HepG2 (cell line): Measurements from ENCODE around the gene RNF114. TPM values are rescaled to one million over a fixed set of nuclear protein-coding genes. Genes with fewer than 3 reads are reported as not detected.

Experiments used
- ATAC-seq: fragments of 200-7000 bp; cut with Tn5 transposase; 3 replicates; pipeline ENCODE4 v1.9.1; 2020; ENCODE audit warnings: mild to moderate bottlenecking, moderate library complexity
- BruUV-seq: library from RNA; stranded (reverse); fragments of 400-500 nt; replicated peaks from 2 replicates; lab custom pipeline; 2021; lab: Mats Ljungman, UMichigan
- CTCF ChIA-PET: fragments of 300-600 bp; formaldehyde crosslinking; extraction: SDS; loops from one replicate; lab custom pipeline; 2021; ENCODE audit warnings: low total read pairs, inconsistent platforms, low intra/inter-chr PET ratio; lab: Yijun Ruan, JAX
- POLR2A ChIA-PET: fragments of 350-600 bp; sonication (Branson Sonifier 250); formaldehyde crosslinking; loops from one replicate; lab custom pipeline; 2020; ENCODE audit warnings: antibody characterized with exemption, inconsistent platforms; lab: Yijun Ruan, JAX
- DNase-seq: peaks from one replicate; pipeline ENCODE4 v3.0.0-alpha.2; 2015; ENCODE audit warnings: low spot score
- FAIRE-seq: peaks from 3 replicates; lab custom pipeline; 2011; peaks lifted over from hg19 to GRCh38; lab: Jason Lieb, UNC
- H2AFZ ChIP-seq: one replicate; pipeline ENCODE4 v1.6.1; 2011; ENCODE audit warnings: low read length, inconsistent platforms
- H3K27ac ChIP-seq: fragments of 300-600 bp; 3 replicates; pipeline ENCODE4 v1.8.0; 2011; ENCODE audit warnings: mixed run types, mild to moderate bottlenecking, mixed read lengths, low read length, inconsistent platforms; ENCODE audit not compliant: insufficient read depth; ENCODE audit errors: extremely low read length
- H3K27me3 ChIP-seq, 2 experiments: fragments of 200-600 bp in 1 of 2; 2 replicates in 1 of 2; 3 replicates in 1 of 2; pipeline versions ENCODE4 v1.6.0 to v1.8.0; 2011; ENCODE audit warnings: low read length in 2 of 2, mild to moderate bottlenecking in 2 of 2, moderate library complexity in 2 of 2, inconsistent platforms in 1 of 2; ENCODE audit not compliant: insufficient read depth in 2 of 2, control insufficient read depth in 1 of 2
- H3K36me3 ChIP-seq, 2 experiments: fragments of 200-600 bp in 1 of 2; replicated peaks in 1 of 2; 2 replicates in 1 of 2; 3 replicates in 1 of 2; pipeline versions ENCODE4 v1.5.1 to v1.8.0; 2011; ENCODE audit warnings: low read length in 2 of 2, inconsistent platforms in 1 of 2; ENCODE audit not compliant: insufficient read depth in 2 of 2, control insufficient read depth in 1 of 2
- H3K4me1 ChIP-seq: 2 replicates; pipeline ENCODE4 v1.5.1; 2012; ENCODE audit warnings: low read length, inconsistent platforms; ENCODE audit not compliant: insufficient read depth
- H3K4me2 ChIP-seq: 2 replicates; pipeline ENCODE4 v1.6.0; 2011; ENCODE audit warnings: low read depth, low read length, inconsistent platforms
- H3K4me3 ChIP-seq, 3 experiments: fragments of 200-600 bp in 1 of 3; sonication (generic), shearing (Covaris generic) in 1 of 3; replicated peaks in 1 of 3; 2 replicates each; pipeline ENCODE4 v1.5.1; 2011 to 2016; ENCODE audit warnings: low read length in 3 of 3, inconsistent platforms in 2 of 3, low read depth in 2 of 3, mild to moderate bottlenecking in 2 of 3, control low read depth in 1 of 3, mixed read lengths in 1 of 3; ENCODE audit not compliant: insufficient read depth in 1 of 3
- H3K79me2 ChIP-seq: one replicate; pipeline ENCODE4 v1.6.1; 2011; ENCODE audit warnings: low read length, inconsistent platforms; ENCODE audit not compliant: insufficient read depth
- H3K9ac ChIP-seq: 2 replicates; pipeline ENCODE4 v1.6.0; 2011; ENCODE audit warnings: mild to moderate bottlenecking, low read depth, low read length, inconsistent platforms; ENCODE audit not compliant: insufficient read depth
- H3K9me3 ChIP-seq: 2 replicates; pipeline ENCODE4 v1.5.1; 2012; ENCODE audit warnings: mild to moderate bottlenecking, low read length
- H4K20me1 ChIP-seq: 2 replicates; pipeline ENCODE4 v1.6.0; 2011; ENCODE audit warnings: inconsistent platforms, mild to moderate bottlenecking, low read length, moderate library complexity; ENCODE audit not compliant: insufficient read depth
- BATF2 ChIP-seq: sonication (generic); formaldehyde crosslinking; IDR thresholded peaks from 2 replicates; pipeline ENCODE4 v1.8.0; 2022; ENCODE audit warnings: mild to moderate bottlenecking, missing genetic modification reagents, moderate library complexity
- FOXC1 ChIP-seq: sonication (generic); formaldehyde crosslinking; IDR thresholded peaks from 2 replicates; pipeline ENCODE4 v1.8.0; 2022; ENCODE audit warnings: mild to moderate bottlenecking, missing genetic modification reagents, borderline replicate concordance
- HMG20B ChIP-seq: conservative IDR thresholded peaks from 2 replicates; pipeline ENCODE4 v1.6.1; 2016; ENCODE audit warnings: missing genetic modification reagents, missing compliant biosample characterization
- JDP2 ChIP-seq: sonication (generic); formaldehyde crosslinking; IDR thresholded peaks from 2 replicates; pipeline ENCODE4 v1.8.1; 2022; ENCODE audit warnings: missing genetic modification reagents, borderline replicate concordance
- KAT2B ChIP-seq: fragments of 150-350 bp; IDR thresholded peaks from 2 replicates; pipeline ENCODE4 v1.6.1; 2014; ENCODE audit warnings: low read depth, low read length, borderline replicate concordance
- MED8 ChIP-seq: sonication (generic); formaldehyde crosslinking; IDR thresholded peaks from 2 replicates; pipeline ENCODE4 v1.8.1; 2023; ENCODE audit warnings: mild to moderate bottlenecking, missing genetic modification reagents; ENCODE audit not compliant: insufficient replicate concordance
- NCOA2 ChIP-seq: sonication (generic); formaldehyde crosslinking; IDR thresholded peaks from 2 replicates; pipeline ENCODE4 v1.8.0; 2022; ENCODE audit warnings: inconsistent platforms
- PTBP1 ChIP-seq: fragments of 200-400 bp; formaldehyde crosslinking; IDR thresholded peaks from 2 replicates; pipeline ENCODE4 v1.6.1; 2018; ENCODE audit warnings: low read length, low read depth; ENCODE audit not compliant: poor library complexity, severe bottlenecking
- SOX5 ChIP-seq: IDR thresholded peaks from 2 replicates; pipeline ENCODE4 v1.6.1; 2016; ENCODE audit warnings: borderline replicate concordance
- SP5 ChIP-seq: IDR thresholded peaks from 2 replicates; pipeline ENCODE4 v1.6.1; 2016; ENCODE audit warnings: low read depth, borderline replicate concordance
- SRSF1 ChIP-seq: fragments of 200-400 bp; formaldehyde crosslinking; optimal IDR thresholded peaks from 2 replicates; pipeline ENCODE3; 2017; ENCODE audit warnings: mild to moderate bottlenecking, low read depth, low read length, moderate library complexity
- STAT5B ChIP-seq: sonication (generic); formaldehyde crosslinking; IDR thresholded peaks from 2 replicates; pipeline ENCODE4 v1.4.0; 2020; ENCODE audit warnings: missing genetic modification reagents
- ZNF10 ChIP-seq: sonication (generic); formaldehyde crosslinking; IDR thresholded peaks from 2 replicates; pipeline ENCODE4 v1.4.0; 2020; ENCODE audit warnings: mild to moderate bottlenecking, low read depth, missing genetic modification reagents, borderline replicate concordance
- ZNF430 ChIP-seq: sonication (generic); formaldehyde crosslinking; IDR thresholded peaks from 2 replicates; pipeline ENCODE4 v1.9.0; 2021; ENCODE audit warnings: mild to moderate bottlenecking, missing genetic modification reagents
- ZUFSP ChIP-seq: sonication (generic); formaldehyde crosslinking; IDR thresholded peaks from 2 replicates; pipeline ENCODE4 v1.9.0; 2021; ENCODE audit warnings: missing genetic modification reagents, mild to moderate bottlenecking, borderline replicate concordance
- WGBS: methylation state at CpG from one replicate; pipeline ENCODE4 v1.1.6; 2017; ENCODE audit warnings: low lambda C conversion rate; 5-methylcytosine and 5-hydroxymethylcytosine counted together
- in situ Hi-C: cut with HindIII; loops from 2 replicates; pipeline ENCODE4 v1.10.0; 2017; ENCODE audit warnings: low pct_unique_long_range_greater_than_20kb; ENCODE audit not compliant: extremely low pct_ligation_motif_present
- intact Hi-C: fragments of 100-400 bp; cut with micrococcal nuclease; formaldehyde crosslinking; loops from one replicate; pipeline ENCODE4 v1.10.0; 2022; ENCODE audit not compliant: unreplicated experiment
- polyA plus RNA-seq, 8 experiments: library from polyadenylated mRNA; depleted of rRNA in 3 of 8; stranded (reverse) in 7 of 8; unstranded in 1 of 8; fragments of >200 nt; fragmentation: Illumina TruSeq in 4 of 8; extraction: Trizol in 4 of 8; gene quantifications; 2 replicates each; pipeline versions ENCODE4 v1.2.1 to v1.2.3, GENCODE V29; 2011 to 2016; ENCODE audit warnings: low read depth in 4 of 8, missing spikeins in 1 of 8, mixed read lengths in 1 of 8; ENCODE audit not compliant: insufficient read depth in 1 of 8
- total RNA-seq, 5 experiments: library from RNA; depleted of rRNA; stranded (reverse); fragments of >200 nt; fragmentation: Illumina TruSeq; extraction: Trizol; gene quantifications; 2 replicates each; pipeline ENCODE4 v1.2.3, GENCODE V29; 2016; ENCODE audit warnings: low read depth in 1 of 5
- TF ChIP-seq, protein P1 (sequence below): sonication (generic); formaldehyde crosslinking; IDR thresholded peaks from 2 replicates; pipeline ENCODE4 v1.5.0; 2020; ENCODE audit warnings: missing genetic modification reagents, mild to moderate bottlenecking, borderline replicate concordance
- TF ChIP-seq, protein P2 (sequence below): fragments of 450-650 bp; IDR thresholded peaks from 2 replicates; pipeline ENCODE4 v1.6.1; 2016
- TF ChIP-seq, protein P3 (sequence below): sonication (generic); formaldehyde crosslinking; conservative IDR thresholded peaks from 2 replicates; pipeline ENCODE4 v1.5.0; 2020; ENCODE audit warnings: missing genetic modification reagents

Gene RNF114
- total and polyA plus RNA-seq, 2 of the 13 experiments (the other 11 are each of a cell fraction or from before 2014, with no cell fraction given): 119 to 126 TPM

DNA sequence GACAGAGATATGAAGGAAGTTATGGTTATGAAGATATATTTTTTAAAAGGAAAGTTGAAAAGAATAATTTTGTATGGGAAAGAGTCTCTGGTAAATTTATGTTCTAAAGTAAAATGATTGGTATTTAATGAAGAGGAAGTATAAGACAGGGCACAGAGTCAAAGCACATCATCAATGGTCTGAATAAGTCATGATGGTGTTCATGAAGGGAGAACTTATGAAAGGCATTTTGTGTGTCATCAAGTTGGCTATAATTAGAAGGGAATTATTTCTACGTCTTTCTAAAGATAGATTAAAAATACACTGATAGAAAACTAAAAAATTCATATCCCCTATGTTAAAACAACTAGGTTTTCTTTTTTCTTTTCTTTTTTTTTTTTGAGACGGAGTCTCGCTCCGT is 25.2 kb downstream of the RNF114 start:
- intact Hi-C loops: no loop called here

More for the DNA sequence above, 25.2 kb downstream of the RNF114 start:
- Histone ChIP-seq H3K9me3 (no peaks in the 10 kb centered on the region), H3K79me2 (no peaks in the 10 kb centered on the region)
- TF ChIP-seq JDP2 (no peak), BATF2 (CRISPR knock-in tag) (no peak), NCOA2 (CRISPR knock-in tag) (no peak), PTBP1 (no peak), SOX5 (CRISPR knock-in tag) (no peak), ZUFSP (CRISPR knock-in tag) (no peak), FOXC1 (CRISPR knock-in tag) (no peak), MED8 (CRISPR knock-in tag) (no peak), STAT5B (CRISPR knock-in tag) (no peak), SRSF1 (no peak), HMG20B (CRISPR knock-in tag) (no peak), KAT2B (no peak), ZNF430 (CRISPR knock-in tag) (no peak), SP5 (CRISPR knock-in tag) (no peak), ZNF10 (CRISPR knock-in tag) (no peak)
- TF ChIP-seq, protein P1, sequence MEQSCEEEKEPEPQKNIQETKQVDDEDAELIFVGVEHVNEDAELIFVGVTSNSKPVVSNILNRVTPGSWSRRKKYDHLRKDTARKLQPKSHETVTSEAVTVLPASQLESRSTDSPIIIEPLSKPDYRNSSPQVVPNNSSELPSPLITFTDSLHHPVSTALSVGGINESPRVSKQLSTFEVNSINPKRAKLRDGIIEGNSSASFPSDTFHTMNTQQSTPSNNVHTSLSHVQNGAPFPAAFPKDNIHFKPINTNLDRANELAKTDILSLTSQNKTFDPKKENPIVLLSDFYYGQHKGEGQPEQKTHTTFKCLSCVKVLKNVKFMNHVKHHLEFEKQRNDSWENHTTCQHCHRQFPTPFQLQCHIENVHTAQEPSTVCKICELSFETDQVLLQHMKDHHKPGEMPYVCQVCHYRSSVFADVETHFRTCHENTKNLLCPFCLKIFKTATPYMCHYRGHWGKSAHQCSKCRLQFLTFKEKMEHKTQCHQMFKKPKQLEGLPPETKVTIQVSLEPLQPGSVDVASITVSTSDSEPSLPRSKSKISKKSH (CRISPR knock-in tag): no peak
- TF ChIP-seq, protein P2, sequence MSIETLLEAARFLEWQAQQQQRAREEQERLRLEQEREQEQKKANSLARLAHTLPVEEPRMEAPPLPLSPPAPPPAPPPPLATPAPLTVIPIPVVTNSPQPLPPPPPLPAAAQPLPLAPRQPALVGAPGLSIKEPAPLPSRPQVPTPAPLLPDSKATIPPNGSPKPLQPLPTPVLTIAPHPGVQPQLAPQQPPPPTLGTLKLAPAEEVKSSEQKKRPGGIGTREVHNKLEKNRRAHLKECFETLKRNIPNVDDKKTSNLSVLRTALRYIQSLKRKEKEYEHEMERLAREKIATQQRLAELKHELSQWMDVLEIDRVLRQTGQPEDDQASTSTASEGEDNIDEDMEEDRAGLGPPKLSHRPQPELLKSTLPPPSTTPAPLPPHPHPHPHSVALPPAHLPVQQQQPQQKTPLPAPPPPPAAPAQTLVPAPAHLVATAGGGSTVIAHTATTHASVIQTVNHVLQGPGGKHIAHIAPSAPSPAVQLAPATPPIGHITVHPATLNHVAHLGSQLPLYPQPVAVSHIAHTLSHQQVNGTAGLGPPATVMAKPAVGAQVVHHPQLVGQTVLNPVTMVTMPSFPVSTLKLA: no peak
- TF ChIP-seq, protein P3, sequence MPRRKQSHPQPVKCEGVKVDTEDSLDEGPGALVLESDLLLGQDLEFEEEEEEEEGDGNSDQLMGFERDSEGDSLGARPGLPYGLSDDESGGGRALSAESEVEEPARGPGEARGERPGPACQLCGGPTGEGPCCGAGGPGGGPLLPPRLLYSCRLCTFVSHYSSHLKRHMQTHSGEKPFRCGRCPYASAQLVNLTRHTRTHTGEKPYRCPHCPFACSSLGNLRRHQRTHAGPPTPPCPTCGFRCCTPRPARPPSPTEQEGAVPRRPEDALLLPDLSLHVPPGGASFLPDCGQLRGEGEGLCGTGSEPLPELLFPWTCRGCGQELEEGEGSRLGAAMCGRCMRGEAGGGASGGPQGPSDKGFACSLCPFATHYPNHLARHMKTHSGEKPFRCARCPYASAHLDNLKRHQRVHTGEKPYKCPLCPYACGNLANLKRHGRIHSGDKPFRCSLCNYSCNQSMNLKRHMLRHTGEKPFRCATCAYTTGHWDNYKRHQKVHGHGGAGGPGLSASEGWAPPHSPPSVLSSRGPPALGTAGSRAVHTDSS (CRISPR knock-in tag): no peak
- TF ChIP-seq, all 625 proteins: peak for 0
- in situ Hi-C loops: no loop called here
- Histone ChIP-seq H3K27me3 (no peaks in the 10 kb centered on the region), H3K27ac (no peak overlapping the region), H3K4me3 (no peak overlapping the region), H3K4me1 (peaks cover 34% of the 10 kb centered on the region), H2AFZ (no peak overlapping the region), H3K4me2 (no peak overlapping the region), H4K20me1 (no peaks in the 10 kb centered on the region), H3K9ac (no peak overlapping the region), H3K36me3 (peaks cover 1 to 17% of the 10 kb centered on the region in 2 experiments; a peak in 1 of 5 replicates)
- no TSS peak for BruUV-seq
- POLR2A ChIA-PET: no interaction called here
- WGBS: 92% methylated on average over 4 of the region's 4 CpGs
- FAIRE-seq (no peak), DNase-seq (no peak), ATAC-seq (no peak)
- CTCF ChIA-PET: no interaction called here
